ENCODE data around the gene SLC12A7.

Gene SLC12A7

GRCh38 chr5:1118231-1118698 lies 6.4 kb upstream of the SLC12A7 start (continued):
- TF ChIP-seq HIC1 (tag by site-specific recombination; IDR thresholded peaks at IDR 0.05), result 0 out of 2 replicates have a peak, but pooled peaks have one; percentile 23
- TF ChIP-seq, protein P1, sequence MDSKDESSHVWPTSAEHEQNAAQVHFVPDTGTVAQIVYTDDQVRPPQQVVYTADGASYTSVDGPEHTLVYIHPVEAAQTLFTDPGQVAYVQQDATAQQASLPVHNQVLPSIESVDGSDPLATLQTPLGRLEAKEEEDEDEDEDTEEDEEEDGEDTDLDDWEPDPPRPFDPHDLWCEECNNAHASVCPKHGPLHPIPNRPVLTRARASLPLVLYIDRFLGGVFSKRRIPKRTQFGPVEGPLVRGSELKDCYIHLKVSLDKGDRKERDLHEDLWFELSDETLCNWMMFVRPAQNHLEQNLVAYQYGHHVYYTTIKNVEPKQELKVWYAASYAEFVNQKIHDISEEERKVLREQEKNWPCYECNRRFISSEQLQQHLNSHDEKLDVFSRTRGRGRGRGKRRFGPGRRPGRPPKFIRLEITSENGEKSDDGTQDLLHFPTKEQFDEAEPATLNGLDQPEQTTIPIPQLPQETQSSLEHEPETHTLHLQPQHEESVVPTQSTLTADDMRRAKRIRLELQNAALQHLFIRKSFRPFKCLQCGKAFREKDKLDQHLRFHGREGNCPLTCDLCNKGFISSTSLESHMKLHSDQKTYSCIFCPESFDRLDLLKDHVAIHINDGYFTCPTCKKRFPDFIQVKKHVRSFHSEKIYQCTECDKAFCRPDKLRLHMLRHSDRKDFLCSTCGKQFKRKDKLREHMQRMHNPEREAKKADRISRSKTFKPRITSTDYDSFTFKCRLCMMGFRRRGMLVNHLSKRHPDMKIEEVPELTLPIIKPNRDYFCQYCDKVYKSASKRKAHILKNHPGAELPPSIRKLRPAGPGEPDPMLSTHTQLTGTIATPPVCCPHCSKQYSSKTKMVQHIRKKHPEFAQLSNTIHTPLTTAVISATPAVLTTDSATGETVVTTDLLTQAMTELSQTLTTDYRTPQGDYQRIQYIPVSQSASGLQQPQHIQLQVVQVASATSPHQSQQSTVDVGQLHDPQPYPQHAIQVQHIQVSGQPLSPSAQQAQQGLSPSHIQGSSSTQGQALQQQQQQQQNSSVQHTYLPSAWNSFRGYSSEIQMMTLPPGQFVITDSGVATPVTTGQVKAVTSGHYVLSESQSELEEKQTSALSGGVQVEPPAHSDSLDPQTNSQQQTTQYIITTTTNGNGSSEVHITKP (tag by site-specific recombination; IDR thresholded peaks at IDR 0.05), result peak; percentile 96
- peak; percentile 68 for TF ChIP-seq ZBTB10 (tag by site-specific recombination; IDR thresholded peaks at IDR 0.05)
- TF ChIP-seq ZNF350 (tag by site-specific recombination; IDR thresholded peaks at IDR 0.05), result no peak
- no peak for TF ChIP-seq ZNF24 (tag by site-specific recombination; IDR thresholded peaks at IDR 0.05)
- TF ChIP-seq, protein P2, sequence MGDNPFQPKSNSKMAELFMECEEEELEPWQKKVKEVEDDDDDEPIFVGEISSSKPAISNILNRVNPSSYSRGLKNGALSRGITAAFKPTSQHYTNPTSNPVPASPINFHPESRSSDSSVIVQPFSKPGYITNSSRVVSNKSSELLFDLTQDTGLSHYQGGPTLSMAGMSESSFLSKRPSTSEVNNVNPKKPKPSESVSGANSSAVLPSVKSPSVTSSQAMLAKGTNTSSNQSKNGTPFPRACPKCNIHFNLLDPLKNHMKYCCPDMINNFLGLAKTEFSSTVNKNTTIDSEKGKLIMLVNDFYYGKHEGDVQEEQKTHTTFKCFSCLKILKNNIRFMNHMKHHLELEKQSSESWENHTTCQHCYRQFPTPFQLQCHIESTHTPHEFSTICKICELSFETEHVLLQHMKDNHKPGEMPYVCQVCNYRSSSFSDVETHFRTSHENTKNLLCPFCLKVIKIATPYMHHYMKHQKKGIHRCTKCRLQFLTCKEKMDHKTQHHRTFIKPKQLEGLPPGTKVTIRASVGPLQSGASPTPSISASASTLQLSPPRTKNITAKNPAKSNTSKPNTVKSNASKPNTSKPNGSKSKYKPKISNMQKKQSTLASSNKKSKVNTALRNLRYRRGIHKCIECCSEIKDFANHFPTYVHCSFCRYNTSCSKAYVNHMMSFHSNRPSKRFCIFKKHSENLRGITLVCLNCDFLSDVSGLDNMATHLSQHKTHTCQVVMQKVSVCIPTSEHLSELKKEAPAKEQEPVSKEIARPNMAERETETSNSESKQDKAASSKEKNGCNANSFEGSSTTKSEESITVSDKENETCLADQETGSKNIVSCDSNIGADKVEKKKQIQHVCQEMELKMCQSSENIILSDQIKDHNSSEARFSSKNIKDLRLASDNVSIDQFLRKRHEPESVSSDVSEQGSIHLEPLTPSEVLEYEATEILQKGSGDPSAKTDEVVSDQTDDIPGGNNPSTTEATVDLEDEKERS (tag by site-specific recombination; IDR thresholded peaks at IDR 0.05), result no peak
- TF ChIP-seq ZXDB (tag by site-specific recombination; IDR thresholded peaks at IDR 0.05), result 0 out of 2 replicates have a peak, but pooled peaks have one; percentile 58
- TF ChIP-seq SALL2 (tag by site-specific recombination; IDR thresholded peaks at IDR 0.05; ENCODE audit: borderline replicate concordance), result no peak
- TF ChIP-seq ZNF747 (tag by site-specific recombination; IDR thresholded peaks at IDR 0.05), result no peak
- TF ChIP-seq ZNF707 (tag by site-specific recombination; IDR thresholded peaks at IDR 0.05), result no peak
- 0 out of 2 replicates have a peak, but pooled peaks have one; percentile 13 for TF ChIP-seq ZBTB7A (tag by site-specific recombination; IDR thresholded peaks at IDR 0.05; ENCODE audit: low read depth)
- TF ChIP-seq, protein P3, sequence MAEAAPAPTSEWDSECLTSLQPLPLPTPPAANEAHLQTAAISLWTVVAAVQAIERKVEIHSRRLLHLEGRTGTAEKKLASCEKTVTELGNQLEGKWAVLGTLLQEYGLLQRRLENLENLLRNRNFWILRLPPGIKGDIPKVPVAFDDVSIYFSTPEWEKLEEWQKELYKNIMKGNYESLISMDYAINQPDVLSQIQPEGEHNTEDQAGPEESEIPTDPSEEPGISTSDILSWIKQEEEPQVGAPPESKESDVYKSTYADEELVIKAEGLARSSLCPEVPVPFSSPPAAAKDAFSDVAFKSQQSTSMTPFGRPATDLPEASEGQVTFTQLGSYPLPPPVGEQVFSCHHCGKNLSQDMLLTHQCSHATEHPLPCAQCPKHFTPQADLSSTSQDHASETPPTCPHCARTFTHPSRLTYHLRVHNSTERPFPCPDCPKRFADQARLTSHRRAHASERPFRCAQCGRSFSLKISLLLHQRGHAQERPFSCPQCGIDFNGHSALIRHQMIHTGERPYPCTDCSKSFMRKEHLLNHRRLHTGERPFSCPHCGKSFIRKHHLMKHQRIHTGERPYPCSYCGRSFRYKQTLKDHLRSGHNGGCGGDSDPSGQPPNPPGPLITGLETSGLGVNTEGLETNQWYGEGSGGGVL (tag by site-specific recombination; IDR thresholded peaks at IDR 0.05), result peak; percentile 60
- TF ChIP-seq ZNF660 (tag by site-specific recombination; IDR thresholded peaks at IDR 0.05), result 0 out of 2 replicates have a peak, but pooled peaks have one; percentile 14
- no peak for TF ChIP-seq TSHZ1 (tag by site-specific recombination; IDR thresholded peaks at IDR 0.05; ENCODE audit: borderline replicate concordance)
- peak; percentile 97; the same call in 1 of the 2 replicates for TF ChIP-seq GLIS1 (tag by site-specific recombination; IDR thresholded peaks at IDR 0.05)
- TF ChIP-seq EGR2 (tag by site-specific recombination; IDR thresholded peaks at IDR 0.05; ENCODE audit: low read depth), result peak; percentile 93
- TF ChIP-seq TRIM28 (IDR thresholded peaks at IDR 0.05; ENCODE audit: borderline replicate concordance, low read length), result no peak
- TF ChIP-seq PRDM6 (tag by site-specific recombination; IDR thresholded peaks at IDR 0.05), result no peak
- no peak for TF ChIP-seq ZNF23 (tag by site-specific recombination; IDR thresholded peaks at IDR 0.05; ENCODE audit: borderline replicate concordance)
- no peak for TF ChIP-seq ZNF416 (tag by site-specific recombination; IDR thresholded peaks at IDR 0.05)
